Gastrocnemius medialis (tissue), 4 donors: ENCODE data around the gene OMA1.

Source experiments
- POLR2A ChIP-seq, 2 donors: fragments of 450-650 bp; IDR thresholded peaks; one replicate each; pipeline ENCODE4 v1.6.1; 2017; ENCODE audit warnings: antibody characterized with exemption in 2 of 2, mild to moderate bottlenecking in 2 of 2, moderate library complexity in 2 of 2
- TF ChIP-seq, protein P1 (sequence below), 5 experiments: fragments of 450-650 bp in 3 of 5; fragments of 200-600 bp in 2 of 5; sonication (generic) in 2 of 5; IDR thresholded peaks in 4 of 5; conservative IDR thresholded peaks in 1 of 5; 1 replicate in 4 of 5; 2 replicates in 1 of 5; pipeline ENCODE4 v1.5.1; 2016 to 2019; ENCODE audit warnings: antibody characterized with exemption in 5 of 5, mild to moderate bottlenecking in 3 of 5, moderate library complexity in 3 of 5

DNA sequence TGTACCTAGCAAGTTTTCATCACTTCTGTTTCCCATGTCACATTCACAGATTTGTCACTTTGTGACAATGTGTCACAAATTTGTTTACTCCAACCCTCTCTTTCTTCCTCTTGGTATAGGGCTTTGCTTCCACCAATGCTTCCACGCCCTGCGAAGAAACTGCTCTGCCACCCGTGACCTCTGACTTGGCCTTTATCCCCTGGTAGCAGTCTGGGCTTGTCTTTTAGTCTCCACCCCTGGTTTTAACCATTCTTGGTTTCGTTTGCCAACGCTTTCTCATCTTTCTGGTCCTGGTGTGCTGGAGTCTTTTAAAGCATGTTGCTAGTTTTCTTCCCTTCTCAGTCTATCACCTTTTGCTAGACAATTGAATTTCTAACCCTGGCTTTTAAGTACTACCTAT lies 22.4 kb upstream of the OMA1 start:
- TF ChIP-seq, protein P1, sequence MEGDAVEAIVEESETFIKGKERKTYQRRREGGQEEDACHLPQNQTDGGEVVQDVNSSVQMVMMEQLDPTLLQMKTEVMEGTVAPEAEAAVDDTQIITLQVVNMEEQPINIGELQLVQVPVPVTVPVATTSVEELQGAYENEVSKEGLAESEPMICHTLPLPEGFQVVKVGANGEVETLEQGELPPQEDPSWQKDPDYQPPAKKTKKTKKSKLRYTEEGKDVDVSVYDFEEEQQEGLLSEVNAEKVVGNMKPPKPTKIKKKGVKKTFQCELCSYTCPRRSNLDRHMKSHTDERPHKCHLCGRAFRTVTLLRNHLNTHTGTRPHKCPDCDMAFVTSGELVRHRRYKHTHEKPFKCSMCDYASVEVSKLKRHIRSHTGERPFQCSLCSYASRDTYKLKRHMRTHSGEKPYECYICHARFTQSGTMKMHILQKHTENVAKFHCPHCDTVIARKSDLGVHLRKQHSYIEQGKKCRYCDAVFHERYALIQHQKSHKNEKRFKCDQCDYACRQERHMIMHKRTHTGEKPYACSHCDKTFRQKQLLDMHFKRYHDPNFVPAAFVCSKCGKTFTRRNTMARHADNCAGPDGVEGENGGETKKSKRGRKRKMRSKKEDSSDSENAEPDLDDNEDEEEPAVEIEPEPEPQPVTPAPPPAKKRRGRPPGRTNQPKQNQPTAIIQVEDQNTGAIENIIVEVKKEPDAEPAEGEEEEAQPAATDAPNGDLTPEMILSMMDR (IDR thresholded peaks at IDR 0.05 in 4 of 5, conservative IDR thresholded peaks at IDR 0.05 in 1 of 5) = no peak
- TF ChIP-seq POLR2A (IDR thresholded peaks at IDR 0.05) = no peak
